Liver (tissue), 3 donors: Measurements from ENCODE around the gene THSD7B.

Experiments used
- GABPA ChIP-seq, 2 donors: IDR thresholded peaks in 1 of 2; conservative IDR thresholded peaks in 1 of 2; 2 replicates each; pipeline ENCODE4 v1.6.1; 2016; ENCODE audit warnings: antibody characterized with exemption in 2 of 2, mild to moderate bottlenecking in 1 of 2, moderate library complexity in 1 of 2
- HNF4A ChIP-seq, 2 donors: conservative IDR thresholded peaks; 2 replicates each; pipeline ENCODE4 v1.6.1; 2016; ENCODE audit warnings: antibody characterized with exemption in 2 of 2, mild to moderate bottlenecking in 2 of 2
- JUND ChIP-seq, 2 donors: IDR thresholded peaks; 2 replicates each; pipeline ENCODE4 v1.6.1; 2016; ENCODE audit warnings: antibody characterized with exemption in 2 of 2
- MAX ChIP-seq: IDR thresholded peaks from 2 replicates; pipeline ENCODE4 v1.6.1; 2016; ENCODE audit warnings: antibody characterized with exemption
- NR2F2 ChIP-seq: IDR thresholded peaks from 2 replicates; pipeline ENCODE4 v1.6.1; 2016; ENCODE audit warnings: antibody characterized with exemption
- RAD21 ChIP-seq, 2 donors: IDR thresholded peaks; 2 replicates each; pipeline ENCODE4 v1.6.1; 2016; ENCODE audit warnings: antibody characterized with exemption in 2 of 2, mild to moderate bottlenecking in 2 of 2
- SP1 ChIP-seq: IDR thresholded peaks from 2 replicates; pipeline ENCODE4 v1.6.1; 2018; ENCODE audit warnings: antibody characterized with exemption, mild to moderate bottlenecking
- TAF1 ChIP-seq: conservative IDR thresholded peaks from 2 replicates; pipeline ENCODE4 v1.6.1; 2016; ENCODE audit warnings: antibody characterized with exemption, mild to moderate bottlenecking
- YY1 ChIP-seq: IDR thresholded peaks from 2 replicates; pipeline ENCODE4 v1.6.1; 2016; ENCODE audit warnings: antibody characterized with exemption, mild to moderate bottlenecking
- ZBTB33 ChIP-seq: IDR thresholded peaks from 2 replicates; pipeline ENCODE4 v1.6.1; 2016; ENCODE audit warnings: antibody characterized with exemption
- TF ChIP-seq, protein P1 (sequence below): fragments of 150-350 bp; IDR thresholded peaks from 2 replicates; pipeline ENCODE4 v1.5.1; 2017; ENCODE audit warnings: improper control_type of control experiment, low read depth, low read length; ENCODE audit not compliant: missing input control
- TF ChIP-seq, protein P2 (sequence below): IDR thresholded peaks from 2 replicates; pipeline ENCODE4 v1.6.1; 2016; ENCODE audit warnings: antibody characterized with exemption
- TF ChIP-seq, protein P3 (sequence below): IDR thresholded peaks from 2 replicates; pipeline ENCODE4 v1.6.1; 2016; ENCODE audit warnings: antibody characterized with exemption, mild to moderate bottlenecking
- donor health status: healthy.
- donor health status: healthy.

GRCh38 chr2:137091704-137092103, 326.4 kb downstream of the THSD7B start:
- TF ChIP-seq, protein P1, sequence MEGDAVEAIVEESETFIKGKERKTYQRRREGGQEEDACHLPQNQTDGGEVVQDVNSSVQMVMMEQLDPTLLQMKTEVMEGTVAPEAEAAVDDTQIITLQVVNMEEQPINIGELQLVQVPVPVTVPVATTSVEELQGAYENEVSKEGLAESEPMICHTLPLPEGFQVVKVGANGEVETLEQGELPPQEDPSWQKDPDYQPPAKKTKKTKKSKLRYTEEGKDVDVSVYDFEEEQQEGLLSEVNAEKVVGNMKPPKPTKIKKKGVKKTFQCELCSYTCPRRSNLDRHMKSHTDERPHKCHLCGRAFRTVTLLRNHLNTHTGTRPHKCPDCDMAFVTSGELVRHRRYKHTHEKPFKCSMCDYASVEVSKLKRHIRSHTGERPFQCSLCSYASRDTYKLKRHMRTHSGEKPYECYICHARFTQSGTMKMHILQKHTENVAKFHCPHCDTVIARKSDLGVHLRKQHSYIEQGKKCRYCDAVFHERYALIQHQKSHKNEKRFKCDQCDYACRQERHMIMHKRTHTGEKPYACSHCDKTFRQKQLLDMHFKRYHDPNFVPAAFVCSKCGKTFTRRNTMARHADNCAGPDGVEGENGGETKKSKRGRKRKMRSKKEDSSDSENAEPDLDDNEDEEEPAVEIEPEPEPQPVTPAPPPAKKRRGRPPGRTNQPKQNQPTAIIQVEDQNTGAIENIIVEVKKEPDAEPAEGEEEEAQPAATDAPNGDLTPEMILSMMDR = no peak
- TF ChIP-seq JUND (IDR thresholded peaks at IDR 0.05) (no peak), HNF4A (conservative IDR thresholded peaks at IDR 0.05) (no peak), RAD21 (IDR thresholded peaks at IDR 0.05) (no peak), MAX (no peak), GABPA (IDR thresholded peaks at IDR 0.05 in 1 of 2, conservative IDR thresholded peaks at IDR 0.05 in 1 of 2) (no peak), YY1 (no peak), SP1 (no peak), NR2F2 (no peak), ZBTB33 (no peak), TAF1 (no peak)
- TF ChIP-seq, protein P2, sequence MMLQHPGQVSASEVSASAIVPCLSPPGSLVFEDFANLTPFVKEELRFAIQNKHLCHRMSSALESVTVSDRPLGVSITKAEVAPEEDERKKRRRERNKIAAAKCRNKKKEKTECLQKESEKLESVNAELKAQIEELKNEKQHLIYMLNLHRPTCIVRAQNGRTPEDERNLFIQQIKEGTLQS = no peak
- TF ChIP-seq, protein P3, sequence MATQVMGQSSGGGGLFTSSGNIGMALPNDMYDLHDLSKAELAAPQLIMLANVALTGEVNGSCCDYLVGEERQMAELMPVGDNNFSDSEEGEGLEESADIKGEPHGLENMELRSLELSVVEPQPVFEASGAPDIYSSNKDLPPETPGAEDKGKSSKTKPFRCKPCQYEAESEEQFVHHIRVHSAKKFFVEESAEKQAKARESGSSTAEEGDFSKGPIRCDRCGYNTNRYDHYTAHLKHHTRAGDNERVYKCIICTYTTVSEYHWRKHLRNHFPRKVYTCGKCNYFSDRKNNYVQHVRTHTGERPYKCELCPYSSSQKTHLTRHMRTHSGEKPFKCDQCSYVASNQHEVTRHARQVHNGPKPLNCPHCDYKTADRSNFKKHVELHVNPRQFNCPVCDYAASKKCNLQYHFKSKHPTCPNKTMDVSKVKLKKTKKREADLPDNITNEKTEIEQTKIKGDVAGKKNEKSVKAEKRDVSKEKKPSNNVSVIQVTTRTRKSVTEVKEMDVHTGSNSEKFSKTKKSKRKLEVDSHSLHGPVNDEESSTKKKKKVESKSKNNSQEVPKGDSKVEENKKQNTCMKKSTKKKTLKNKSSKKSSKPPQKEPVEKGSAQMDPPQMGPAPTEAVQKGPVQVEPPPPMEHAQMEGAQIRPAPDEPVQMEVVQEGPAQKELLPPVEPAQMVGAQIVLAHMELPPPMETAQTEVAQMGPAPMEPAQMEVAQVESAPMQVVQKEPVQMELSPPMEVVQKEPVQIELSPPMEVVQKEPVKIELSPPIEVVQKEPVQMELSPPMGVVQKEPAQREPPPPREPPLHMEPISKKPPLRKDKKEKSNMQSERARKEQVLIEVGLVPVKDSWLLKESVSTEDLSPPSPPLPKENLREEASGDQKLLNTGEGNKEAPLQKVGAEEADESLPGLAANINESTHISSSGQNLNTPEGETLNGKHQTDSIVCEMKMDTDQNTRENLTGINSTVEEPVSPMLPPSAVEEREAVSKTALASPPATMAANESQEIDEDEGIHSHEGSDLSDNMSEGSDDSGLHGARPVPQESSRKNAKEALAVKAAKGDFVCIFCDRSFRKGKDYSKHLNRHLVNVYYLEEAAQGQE = no peak
